Occipital lobe (tissue), 2 donors: ENCODE measurements around the gene PDE6C. TPM values are rescaled to one million over a fixed set of nuclear protein-coding genes. Genes with fewer than 3 reads are reported as not detected.

Experiments
- DNase-seq: peaks from one replicate; lab custom pipeline; 2025; lab: John Stamatoyannopoulos, UW
- total RNA-seq: library from RNA; depleted of rRNA; stranded (reverse); fragments of >200 nt; gene quantifications from one replicate; pipeline ENCODE4 v1.2.3, GENCODE V29; 2014

PDE6C gene
- total RNA-seq, 1 donor from 2014 or later, result not detected

DNA sequence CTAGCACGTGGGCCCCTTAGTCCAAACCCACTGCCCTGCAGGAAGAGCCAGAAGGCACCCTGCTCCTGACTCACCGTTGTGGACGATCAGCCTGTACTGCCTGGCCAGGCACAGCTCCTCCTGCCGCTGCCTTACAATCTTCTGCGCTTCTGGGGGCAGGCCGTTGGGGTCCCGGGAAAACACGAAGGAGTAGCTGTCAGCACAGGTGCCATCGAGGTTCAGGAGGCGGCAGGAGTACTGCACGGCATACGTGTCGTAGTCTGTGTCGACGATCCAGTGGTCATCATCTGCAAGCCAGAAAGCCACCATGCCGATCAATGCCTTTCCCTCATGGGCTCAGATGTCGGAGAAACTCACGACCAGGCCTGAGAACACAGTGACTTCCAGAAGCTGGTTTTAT, 18.6 kb upstream of the PDE6C start:
- no peak for DNase-seq

GRCh38 chr10:93594518-93594917, 17.8 kb upstream of the PDE6C start:
- DNase-seq, result no peak

GRCh38 chr10:93595378-93596161, 16.8 kb upstream of the PDE6C start:
- DNase-seq, result no peak

DNA sequence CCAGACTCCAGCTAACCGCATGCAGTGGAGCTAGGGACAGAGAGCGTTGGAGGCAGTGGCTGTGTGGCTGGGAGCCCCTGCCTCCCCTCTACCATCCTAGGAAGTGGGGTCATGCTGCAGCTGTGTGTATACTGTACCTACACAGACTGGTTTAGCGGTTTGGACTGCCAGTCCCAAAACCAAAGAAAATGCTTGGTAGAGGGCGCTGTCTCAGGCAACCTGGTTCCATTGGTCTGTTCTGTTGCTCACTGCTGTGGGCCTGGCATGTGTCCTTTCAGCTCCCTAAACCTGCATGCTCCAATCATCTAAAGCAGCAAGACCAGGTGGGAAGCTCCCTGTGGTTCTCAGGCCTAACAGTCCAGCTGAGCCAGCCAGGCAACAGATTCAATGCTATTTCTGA, 15.8 kb upstream of the PDE6C start:
- DNase-seq, result no peak

GRCh38 chr10:93597075-93597599, 15.2 kb upstream of the PDE6C start:
- DNase-seq, result no peak

DNA sequence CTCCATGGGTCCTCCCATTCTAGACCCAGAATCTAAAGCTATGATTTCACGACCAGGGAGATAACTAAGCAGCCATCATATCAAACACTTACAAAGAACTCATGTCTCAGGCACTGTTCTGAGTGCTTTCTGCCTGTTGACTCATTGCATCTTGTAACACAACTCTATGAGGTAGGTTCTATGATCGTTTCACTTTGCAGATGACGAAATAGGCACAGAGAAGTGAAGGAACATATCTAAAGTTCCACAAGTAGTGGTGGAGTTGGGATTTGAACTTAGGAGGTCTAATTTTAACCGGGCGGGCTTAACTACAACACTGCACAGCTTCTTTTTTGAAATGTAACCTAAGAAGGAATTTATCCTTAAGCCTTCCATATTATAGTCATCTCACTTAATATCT, 14.2 kb upstream of the PDE6C start:
- no peak for DNase-seq

DNA sequence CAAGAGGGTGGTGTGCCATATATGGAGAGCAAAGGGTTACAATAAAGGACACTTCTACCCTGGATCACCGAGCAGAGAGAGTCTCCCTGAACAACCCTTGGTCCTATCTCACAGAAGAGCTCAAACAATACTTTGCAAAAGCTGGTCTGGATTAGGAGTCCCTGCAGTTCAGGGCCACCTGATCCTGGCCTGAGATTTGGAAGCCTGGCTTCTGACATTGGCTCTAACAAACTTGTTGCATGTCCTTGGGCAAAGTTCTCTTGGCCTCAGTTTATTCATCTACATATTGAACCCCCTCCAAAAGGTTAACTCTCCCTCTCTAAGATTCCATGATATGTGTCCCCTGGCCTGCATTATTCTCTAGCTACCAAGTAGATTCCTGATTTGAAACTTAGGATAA, 13.0 kb upstream of the PDE6C start:
- DNase-seq, result no peak

GRCh38 chr10:93599778-93600177, 12.6 kb upstream of the PDE6C start:
- no peak for DNase-seq

- DNase-seq, result no peak
Measured at GRCh38 chr10:93600446-93601145, 11.7 kb upstream of the PDE6C start.

DNA sequence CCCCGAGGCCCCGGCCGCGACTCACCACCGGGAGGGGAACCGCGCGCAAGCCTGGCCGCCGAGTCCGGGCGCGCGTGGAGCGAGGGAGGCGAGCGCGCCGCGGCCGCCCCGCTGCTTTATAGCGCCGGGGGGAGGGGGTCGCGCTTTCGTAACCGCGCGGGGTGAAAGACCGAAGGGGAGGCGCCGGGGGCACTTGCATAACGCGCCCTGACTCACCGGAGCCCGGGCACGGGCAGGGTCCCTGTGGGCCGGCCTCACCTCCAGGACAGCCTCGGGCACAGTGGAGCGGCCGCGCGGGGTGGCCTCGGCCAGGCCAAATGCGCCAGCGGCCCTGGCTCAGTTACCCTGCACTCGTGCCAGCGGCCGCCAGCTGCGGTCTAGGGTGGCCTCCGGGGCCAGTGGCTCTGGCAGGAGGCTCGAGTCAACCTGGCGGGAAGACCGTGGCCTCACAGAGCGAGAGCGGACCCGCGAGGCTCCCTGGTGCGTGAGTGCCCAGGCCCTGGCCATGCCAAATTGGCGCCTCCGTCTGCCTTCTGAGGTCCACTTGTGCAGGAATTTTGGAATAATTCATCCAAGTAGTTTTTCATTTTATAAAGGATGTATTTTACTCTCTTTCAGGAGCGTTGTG, 11.1 kb upstream of the PDE6C start, which contains the start of gene RBP4:
TSS of gene RBP4 (minus strand) at position 90 of the 628 bp plus-strand sequence. CDS start 207 bp downstream, outside the sequence.
- no peak for DNase-seq

DNA sequence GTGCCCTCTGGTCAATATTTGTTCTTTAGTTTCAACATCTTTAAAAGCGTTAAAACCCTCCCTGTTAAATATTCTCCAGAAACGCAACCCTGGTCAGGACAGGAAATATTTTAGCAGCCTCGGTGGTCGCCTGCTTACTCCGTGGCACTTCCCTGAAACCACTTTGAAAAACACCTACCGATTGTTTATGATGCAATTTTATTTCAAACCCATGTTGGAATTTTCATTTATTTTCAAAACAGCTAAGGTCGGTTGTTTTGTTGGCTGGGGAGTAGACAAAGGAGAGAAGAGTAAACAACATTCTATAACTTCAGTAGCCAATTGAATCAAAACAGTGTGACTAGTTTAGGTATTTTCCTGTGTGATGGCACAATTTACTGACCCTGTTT, 10.6 kb upstream of the PDE6C start:
- no peak for DNase-seq

- no peak for DNase-seq
Measured at GRCh38 chr10:93603023-93603422, 9.3 kb upstream of the PDE6C start.

GRCh38 chr10:93604146-93604545, 8.2 kb upstream of the PDE6C start:
- DNase-seq, result no peak

- DNase-seq, result no peak
Measured at GRCh38 chr10:93608421-93608820, 3.9 kb upstream of the PDE6C start.

DNA sequence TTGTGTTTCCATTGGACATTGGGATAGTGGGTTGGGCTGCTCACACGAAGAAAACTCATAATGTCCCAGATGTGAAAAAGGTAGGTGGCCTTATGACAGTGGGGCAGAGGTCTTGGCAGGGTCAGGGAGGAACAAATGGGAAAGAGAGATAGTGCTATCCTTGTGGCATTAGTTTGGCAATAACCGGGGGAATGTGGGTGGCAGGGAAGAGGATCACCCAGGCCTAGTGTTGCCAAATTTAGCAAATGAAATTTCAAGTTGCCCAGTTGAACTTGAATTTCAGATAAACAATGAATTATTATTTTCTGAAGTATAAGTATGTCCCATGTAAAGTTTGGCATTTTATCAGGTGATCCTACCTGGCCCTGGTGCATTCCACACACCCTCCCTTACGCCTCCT, 789 bp downstream of the PDE6C start:
- DNase-seq, result no peak

GRCh38 chr10:93614101-93614825, 1.9 kb downstream of the PDE6C start:
- DNase-seq, result no peak

- DNase-seq, result no peak
Measured at GRCh38 chr10:93615576-93616235, 3.4 kb downstream of the PDE6C start.

GRCh38 chr10:93620925-93621324, 8.6 kb downstream of the PDE6C start:
- DNase-seq, result no peak

DNA sequence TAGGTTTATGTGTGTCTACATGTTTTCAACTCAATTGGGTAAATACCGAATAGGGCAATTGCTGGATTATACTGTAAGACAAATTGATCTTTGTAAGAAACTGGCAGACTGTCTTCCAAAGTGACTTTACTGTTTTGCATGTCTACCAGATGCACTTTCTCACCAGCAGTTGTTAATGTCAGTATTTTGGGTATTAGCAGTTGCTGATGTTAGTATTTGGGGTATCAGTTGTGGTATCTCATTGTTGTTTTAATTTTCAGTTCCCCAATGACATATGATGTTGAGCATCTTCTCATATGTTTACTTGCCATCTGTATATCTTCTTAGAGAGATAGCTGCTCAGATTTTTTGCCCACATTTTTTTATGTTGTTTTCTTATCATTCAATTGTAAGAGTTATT, 10.6 kb downstream of the PDE6C start:
- no peak for DNase-seq

DNA sequence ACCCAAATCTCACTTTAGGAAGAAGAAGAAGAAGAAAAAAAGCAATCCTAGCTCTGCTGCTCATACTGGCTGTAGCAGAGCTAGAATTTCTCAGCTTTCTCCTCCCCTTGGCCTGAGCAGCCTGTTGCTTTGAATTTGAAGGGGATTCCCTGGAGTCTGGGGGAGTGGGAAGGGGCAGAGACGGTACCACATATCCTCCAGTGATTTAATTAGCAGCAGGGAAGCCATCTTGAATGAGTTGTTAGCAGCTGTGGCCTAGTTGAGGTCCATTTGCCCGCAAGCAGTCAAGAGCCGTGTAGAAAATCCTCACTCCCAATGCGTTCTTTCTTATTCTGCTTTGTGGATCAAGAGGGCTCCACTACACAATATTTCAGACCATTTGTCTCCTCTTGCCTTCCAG, 16.5 kb downstream of the PDE6C start:
- no peak for DNase-seq
